NCI-H2196 (cell line): ENCODE data around the gene AEN.
A peak's percentile ranks its signal among the peaks of the same experiment; 100 is the strongest.

Experiments used
- DNase-seq: peaks from one replicate; lab custom pipeline; 2025; ENCODE audit not compliant: unreplicated experiment; lab: John Stamatoyannopoulos, UW

Gene AEN

GRCh38 chr15:88649753-88650551 lies 28.8 kb downstream of the AEN start:
- DNase-seq: no peak

- no peak for DNase-seq
Measured at GRCh38 chr15:88650556-88650955, 29.4 kb downstream of the AEN start.

GRCh38 chr15:88651136-88651732 lies 30.1 kb downstream of the AEN start:
- no peak for DNase-seq

GRCh38 chr15:88651971-88652370 lies 30.8 kb downstream of the AEN start:
- DNase-seq: no peak

GRCh38 chr15:88652456-88653199 lies 31.5 kb downstream of the AEN start:
- no peak for DNase-seq

- no peak for DNase-seq
Measured at GRCh38 chr15:88653200-88654064, 32.3 kb downstream of the AEN start.

GRCh38 chr15:88654430-88655102 lies 33.4 kb downstream of the AEN start:
- DNase-seq: no peak

GRCh38 chr15:88655103-88655553 lies 34.0 kb downstream of the AEN start:
- DNase-seq: no peak

GRCh38 chr15:88655800-88656488 lies 34.8 kb downstream of the AEN start:
- no peak for DNase-seq

GRCh38 chr15:88656760-88657221 lies 35.7 kb downstream of the AEN start:
- no peak for DNase-seq

- peak; percentile 15 for DNase-seq
Measured at GRCh38 chr15:88657326-88658069, 36.4 kb downstream of the AEN start.

- DNase-seq: no peak
Measured at GRCh38 chr15:88658070-88658965, 37.2 kb downstream of the AEN start.

- no peak for DNase-seq
Measured at GRCh38 chr15:88658972-88659931, 38.1 kb downstream of the AEN start.

- DNase-seq: no peak
Measured at GRCh38 chr15:88661041-88661700, 40.0 kb downstream of the AEN start.

GRCh38 chr15:88661761-88662556 lies 40.8 kb downstream of the AEN start:
- no peak for DNase-seq
